Pancreas (tissue), 10 donors: ENCODE measurements around the gene SNAPC4. TPM values are rescaled to one million over a fixed set of nuclear protein-coding genes. Genes with fewer than 3 reads are reported as not detected.
A peak's percentile ranks its signal among the peaks of the same experiment; 100 is the strongest.
"Not testable (repeated sequence)": the region's sequence is repeated elsewhere in the genome, so short reads cannot be mapped to it uniquely, and the experiment has no call there.

Source experiments
- ATAC-seq, 4 donors: fragments of 200-7000 bp; cut with Tn5 transposase; one replicate each; pipeline versions ENCODE4 v1.8.0 to v1.9.1; 2020; ENCODE audit warnings: mild to moderate bottlenecking in 4 of 4, moderate library complexity in 4 of 4
- DNase-seq, 6 donors: peaks; one replicate each; pipeline ENCODE4 v3.0.0-alpha.2; 2020
- FAIRE-seq: peaks from 2 replicates; lab custom pipeline; 2012; peaks lifted over from hg19 to GRCh38; lab: Jason Lieb, UNC
- H3K27ac ChIP-seq, 4 donors: fragments of 200-600 bp; sonication (generic); 1 replicate in 3 of 4; 2 replicates in 1 of 4; pipeline versions ENCODE4 v1.5.0 to v1.8.0; 2020
- H3K27me3 ChIP-seq, 4 donors: fragments of 200-600 bp; one replicate each; pipeline ENCODE4 v1.8.0; 2021
- H3K36me3 ChIP-seq, 3 donors: fragments of 200-600 bp; sonication (generic) in 1 of 3; one replicate each; pipeline versions ENCODE4 v1.5.0 to v1.8.0; 2020 to 2021
- H3K4me1 ChIP-seq, 3 donors: fragments of 200-600 bp; one replicate each; pipeline ENCODE4 v1.8.0; 2021
- H3K4me3 ChIP-seq, 4 donors: fragments of 200-600 bp; sonication (generic) in 2 of 4; one replicate each; pipeline versions ENCODE4 v1.5.0 to v1.8.0; 2020 to 2021
- H3K9me3 ChIP-seq, 4 donors: fragments of 200-600 bp; one replicate each; pipeline ENCODE4 v1.8.0; 2021
- CTCF ChIP-seq, 4 donors: fragments of 200-600 bp; sonication (generic) in 3 of 4; IDR thresholded peaks; one replicate each; pipeline versions ENCODE4 v1.5.0 to v1.8.0; 2021; ENCODE audit warnings: antibody characterized with exemption in 4 of 4
- whole genome bisulfite sequencing, 2 donors: extraction: QIAGEN DNeasy Blood & Tissue Kit; methylation state at CpG; one replicate each; pipeline ENCODE4 v1.1.7; 2013; 5-methylcytosine and 5-hydroxymethylcytosine counted together
- intact Hi-C, 3 donors: fragments of 100-400 bp; cut with DNase I; formaldehyde crosslinking; loops; one replicate each; pipeline versions ENCODE4 v1.11.1 to v1.14.2; 2022
- polyA plus RNA-seq, 2 donors: library from polyadenylated mRNA; stranded (reverse); fragments of 200-250 nt; gene quantifications; one replicate each; pipeline ENCODE4 v1.2.3, GENCODE V29; 2013
- total RNA-seq, 6 donors: library from RNA; stranded (reverse); fragmentation: NEBNext Ultra II Directional in 4 of 6; extraction: Animal tissue kit (Norgen Biotek cat#: 25700) in 4 of 6; gene quantifications; one replicate each; pipeline versions ENCODE4 v1.2.1 to v1.2.4, GENCODE V29; 2021 to 2023
- donor health status: healthy with polysubstance abuse.
- donor health status: DM: no; HTN: no; CAD: no; lungs with moderate emphysema.
- donor health status: DM: no; HTN: no; CAD: no.
- donor health status: control.
- donor health status: control.
- donor health status: Bipolar disorder and iron deficiency.
- donor health status: DM: yes; HTN: yes; CAD: no.
- donor health status: DM: no; HTN: no; CAD: no.
- donor health status: DM: no; HTN: no; CAD: no.
- donor health status: DM: yes; HTN: yes; CAD: no.

The SNAPC4 gene
- total and polyA plus RNA-seq, 8 donors: 3.8 to 22.0 (median 5.2) TPM

GRCh38 chr9:136411378-136411777, 11.4 kb upstream of the SNAPC4 start:
- DNase-seq: no peak
- TF ChIP-seq CTCF (IDR thresholded peaks at IDR 0.05): no peak
- H3K4me3 ChIP-seq: peak overlapping the region; percentile 72 to 97 (median 89)
- intact Hi-C loops: no loop called here
- H3K36me3 ChIP-seq: peaks cover 0 to 34% (median 11%) of the 10 kb centered on the region in 3 donors
- no peaks in the 10 kb centered on the region for H3K27me3 ChIP-seq
- FAIRE-seq: no peak
- no peaks in the 10 kb centered on the region for H3K9me3 ChIP-seq
- 27 to 29% methylated on average over 4 of the region's 4 CpGs for WGBS, 2 donors
- H3K27ac ChIP-seq: no peak overlapping the region
- ATAC-seq: no peak
- peaks cover 0 to 15% (median 13%) of the 10 kb centered on the region in 3 donors for H3K4me1 ChIP-seq

- ATAC-seq (peak; percentile 91 to 97 (median 96)), DNase-seq (peak; percentile 88 to 97 (median 92)), FAIRE-seq (no peak)
- intact Hi-C loops: no loop called here
- TF ChIP-seq CTCF (IDR thresholded peaks at IDR 0.05): no peak
- 0 to 1% methylated on average over 74 to 83 of the region's 83 CpGs for WGBS, 2 donors
- no peaks in the 10 kb centered on the region for H3K9me3 ChIP-seq
- no peaks in the 10 kb centered on the region for H3K27me3 ChIP-seq
- H3K4me3 ChIP-seq: peak within 1 kb of the TSS; percentile 72 to 97 (median 89)
- H3K36me3 ChIP-seq: peaks cover 0 to 31% (median 11%) of the 10 kb centered on the region in 3 donors
- H3K4me1 ChIP-seq: peaks cover 0 to 15% (median 13%) of the 10 kb centered on the region in 3 donors
- peak within 1 kb of the TSS; percentile 67 to 74 (median 68) for H3K27ac ChIP-seq
Measured at GRCh38 chr9:136410500-136411287, 10.7 kb upstream of the SNAPC4 start, which contains the start of the genes ENTR1 and PMPCA. Gene ENTR1, minus strand, starts transcription at chr9:136410614. Its CDS starts 217 bp downstream, at chr9:136410397. Gene PMPCA, plus strand, starts transcription at chr9:136410658. Its CDS starts 11 bp downstream, at chr9:136410669.

- no peak for FAIRE-seq
- ATAC-seq: peak; percentile 25 to 49 (median 39)
- H3K27ac ChIP-seq: peak overlapping the region in 2 of 4 donors; percentile 28 to 51
- TF ChIP-seq CTCF (IDR thresholded peaks at IDR 0.05): no peak
- peak in 4 of 6 donors; percentile 29 to 78 (median 60) for DNase-seq
- no peaks in the 10 kb centered on the region for H3K27me3 ChIP-seq
- H3K36me3 ChIP-seq: peaks cover 0 to 30% (median 11%) of the 10 kb centered on the region in 3 donors
- peak overlapping the region; percentile 55 to 97 (median 76) for H3K4me3 ChIP-seq
- intact Hi-C loops: no loop called here
- peaks cover 0 to 15% (median 13%) of the 10 kb centered on the region in 3 donors for H3K4me1 ChIP-seq
- no peaks in the 10 kb centered on the region for H3K9me3 ChIP-seq
- 9 to 11% methylated on average over 51 to 71 of the region's 71 CpGs for WGBS, 2 donors
Measured at GRCh38 chr9:136409557-136410455, 9.8 kb upstream of the SNAPC4 start.

- no peak for ATAC-seq
- no peak for TF ChIP-seq CTCF (IDR thresholded peaks at IDR 0.05)
- DNase-seq: no peak
- Histone ChIP-seq H3K9me3 (no peaks in the 10 kb centered on the region), H3K4me1 (peaks cover 0 to 15% (median 13%) of the 10 kb centered on the region in 3 donors), H3K27ac (no peak overlapping the region), H3K27me3 (no peaks in the 10 kb centered on the region), H3K4me3 (no peak overlapping the region), H3K36me3 (peaks cover 0 to 19% (median 6%) of the 10 kb centered on the region in 3 donors)
- intact Hi-C loops: no loop called here
- FAIRE-seq: no peak
- 87 to 90% methylated on average over 7 of the region's 7 CpGs for WGBS, 2 donors
Measured at GRCh38 chr9:136407911-136408310, 7.9 kb upstream of the SNAPC4 start.

- H3K9me3 ChIP-seq, intact Hi-C loops, ATAC-seq, FAIRE-seq, H3K27ac ChIP-seq, H3K27me3 ChIP-seq, H3K4me3 ChIP-seq: not testable (repeated sequence)
- peaks cover 0 to 19% (median 6%) of the 10 kb centered on the region in 3 donors for H3K36me3 ChIP-seq
- peak in 2 of 6 donors; percentile 35 to 55 for DNase-seq
- peaks cover 0 to 15% (median 13%) of the 10 kb centered on the region in 3 donors for H3K4me1 ChIP-seq
- 89 to 92% methylated on average over 28 of the region's 28 CpGs for WGBS, 2 donors
Measured at GRCh38 chr9:136407061-136407460, 7.1 kb upstream of the SNAPC4 start.

GRCh38 chr9:136405904-136406303, 5.9 kb upstream of the SNAPC4 start:
- H3K27ac ChIP-seq, H3K4me3 ChIP-seq, H3K9me3 ChIP-seq, intact Hi-C loops, ATAC-seq, FAIRE-seq, DNase-seq, H3K4me1 ChIP-seq, H3K27me3 ChIP-seq: not testable (repeated sequence)
- H3K36me3 ChIP-seq: peaks cover 0 to 19% (median 6%) of the 10 kb centered on the region in 3 donors
- WGBS, 2 donors: 88 to 89% methylated on average over 10 of the region's 10 CpGs
